K562 (cell line): Measurements from ENCODE around the gene KCNK1. TPM values are rescaled to one million over a fixed set of nuclear protein-coding genes. Genes with fewer than 3 reads are reported as not detected.

Experiments
- ARID3A ChIP-seq: IDR thresholded peaks from 2 replicates; pipeline ENCODE4 v1.6.1; 2012; ENCODE audit warnings: low read depth, low read length, improper control_type of control experiment, borderline replicate concordance
- ATF1 ChIP-seq, 2 experiments: fragments of 450-650 bp in 1 of 2; IDR thresholded peaks; 2 replicates each; pipeline ENCODE4 v1.6.1; 2016; ENCODE audit warnings: missing compliant biosample characterization in 1 of 2, missing genetic modification characterization in 1 of 2
- ESRRB ChIP-seq: fragments of 250-450 bp; sonication (Bioruptor Pico); IDR thresholded peaks from 2 replicates; pipeline ENCODE4 v1.5.0; 2020; ENCODE audit warnings: mild to moderate bottlenecking, moderate library complexity, borderline replicate concordance
- FIP1L1 ChIP-seq: fragments of 200-400 bp; formaldehyde crosslinking; IDR thresholded peaks from 2 replicates; pipeline ENCODE4 v1.6.1; 2018; ENCODE audit warnings: mild to moderate bottlenecking, low read depth, low read length; ENCODE audit not compliant: poor library complexity, severe bottlenecking
- GTF3C2 ChIP-seq: IDR thresholded peaks from 3 replicates; pipeline ENCODE4 v1.6.1; 2011; ENCODE audit warnings: borderline replicate concordance, mild to moderate bottlenecking, moderate library complexity; ENCODE audit not compliant: insufficient read length; ENCODE audit errors: extremely low read depth
- HNRNPLL ChIP-seq: fragments of 200-400 bp; formaldehyde crosslinking; IDR thresholded peaks from 2 replicates; pipeline ENCODE4 v1.6.1; 2017; ENCODE audit warnings: low read length, low read depth, mild to moderate bottlenecking; ENCODE audit not compliant: poor library complexity, severe bottlenecking
- HOXB6 ChIP-seq: fragments of 250-450 bp; sonication (Bioruptor Pico); IDR thresholded peaks from 2 replicates; pipeline ENCODE4 v1.5.1; 2022; ENCODE audit warnings: mild to moderate bottlenecking, borderline replicate concordance
- ILK ChIP-seq: fragments of 450-650 bp; IDR thresholded peaks from 2 replicates; pipeline ENCODE4 v1.6.1; 2016; ENCODE audit warnings: missing genetic modification characterization, low read depth, mild to moderate bottlenecking, missing compliant biosample characterization, moderate library complexity, borderline replicate concordance
- MEIS2 ChIP-seq: fragments of 450-650 bp; IDR thresholded peaks from 2 replicates; pipeline ENCODE4 v1.6.1; 2014; ENCODE audit warnings: mild to moderate bottlenecking; ENCODE audit not compliant: partially characterized antibody
- RAD51 ChIP-seq: fragments of 450-650 bp; IDR thresholded peaks from 2 replicates; pipeline ENCODE4 v1.7.1; 2016; ENCODE audit warnings: low read depth, mild to moderate bottlenecking, borderline replicate concordance
- WHSC1 ChIP-seq: IDR thresholded peaks from one replicate; pipeline ENCODE4 v1.6.1; 2012; ENCODE audit warnings: low read length, control low read depth, inconsistent platforms
- ZBTB34 ChIP-seq: fragments of 250-450 bp; sonication (Bioruptor Pico); IDR thresholded peaks from 2 replicates; pipeline ENCODE4 v1.8.0; 2021; ENCODE audit warnings: mild to moderate bottlenecking, moderate library complexity
- ZBTB9 ChIP-seq: fragments of 450-650 bp; formaldehyde crosslinking; IDR thresholded peaks from 2 replicates; pipeline ENCODE4 v1.4.0; 2020; ENCODE audit warnings: mild to moderate bottlenecking, moderate library complexity
- ZFX ChIP-seq: sonication (generic); formaldehyde crosslinking; IDR thresholded peaks from 2 replicates; pipeline ENCODE4 v1.8.0; 2022; ENCODE audit warnings: mild to moderate bottlenecking, missing genetic modification reagents, moderate library complexity
- ZNF133 ChIP-seq: fragments of 250-450 bp; sonication (Bioruptor Pico); IDR thresholded peaks from 2 replicates; pipeline ENCODE4 v1.4.0; 2020; ENCODE audit warnings: mild to moderate bottlenecking
- ZNF354B ChIP-seq: fragments of 250-450 bp; sonication (Bioruptor Pico); IDR thresholded peaks from 2 replicates; pipeline ENCODE4 v1.4.0; 2020
- ZNF561 ChIP-seq: fragments of 450-650 bp; formaldehyde crosslinking; conservative IDR thresholded peaks from 2 replicates; pipeline ENCODE4 v1.4.0; 2020; ENCODE audit warnings: mild to moderate bottlenecking, moderate library complexity
- ZNF57 ChIP-seq: fragments of 450-650 bp; formaldehyde crosslinking; IDR thresholded peaks from 2 replicates; pipeline ENCODE4 v1.4.0; 2020; ENCODE audit warnings: mild to moderate bottlenecking, moderate library complexity
- polyA plus RNA-seq, 8 experiments: library from polyadenylated mRNA; depleted of rRNA in 4 of 8; stranded (reverse) in 5 of 8; unstranded in 3 of 8; fragments of >200 nt; fragmentation: Nextera tagmentation in 2 of 8; fragmentation: Illumina TruSeq in 1 of 8; extraction: Ambion mirVana in 2 of 8; extraction: Trizol in 1 of 8; gene quantifications; 2 replicates each; pipeline versions ENCODE4 v1.2.1 to v1.2.3, GENCODE V29; 2011 to 2014; ENCODE audit warnings: inconsistent platforms in 1 of 8, missing spikeins in 1 of 8
- total RNA-seq, 7 experiments: library from RNA; depleted of rRNA in 6 of 7; stranded (reverse); fragments of >200 nt in 6 of 7; fragmentation: Illumina TruSeq in 2 of 7; extraction: Trizol in 2 of 7; gene quantifications; 2 replicates each; pipeline versions ENCODE4 v1.2.1 to v1.2.3, GENCODE V29; 2011 to 2021; ENCODE audit warnings: low replicate concordance in 1 of 7

KCNK1 gene
- total and polyA plus RNA-seq, 9 of the 15 experiments (the other 6 are each of a cell fraction or from before 2014, with no cell fraction given): 3.1 to 22.7 (median 6.0) TPM

- TF ChIP-seq HNRNPLL (no peak), ESRRB (no peak), GTF3C2 (no peak), ILK (tag) (no peak), ZNF133 (CRISPR knock-in tag) (no peak), ZNF561 (no peak), MEIS2 (peak; percentile 93), ZNF354B (CRISPR knock-in tag) (no peak), RAD51 (no peak), WHSC1 (no peak), ZNF57 (no peak), ATF1 (CRISPR knock-in tag; IDR thresholded peaks at IDR 0.05) (no peak), ATF1 (tag; IDR thresholded peaks at IDR 0.05) (peak; percentile 52), ZFX (CRISPR knock-in tag) (peak; percentile 41; the same call in 1 of the 2 replicates), ZBTB34 (CRISPR knock-in tag) (no peak), FIP1L1 (no peak), ZBTB9 (CRISPR knock-in tag) (0 out of 2 replicates have a peak, but pooled peaks have one; percentile 46), HOXB6 (CRISPR knock-in tag) (no peak), ARID3A (no peak; the same call in 1 of the 2 replicates)
These were observed 93.4 kb downstream of the KCNK1 start (continued) for GRCh38 chr1:233707153-233707879.
